ENCODE measurements around the gene STK36. TPM values are rescaled to one million over a fixed set of nuclear protein-coding genes. Genes with fewer than 3 reads are reported as not detected.

Gene STK36
- total and polyA plus RNA-seq, 8 donors, result 8.3 to 54.0 (median 22.1) TPM

GRCh38 chr2:218663901-218664300, 8.0 kb upstream of the STK36 start:
- H3K27ac ChIP-seq, result no peak overlapping the region
- ATAC-seq (no peak), DNase-seq (no peak), FAIRE-seq (no peak)
- 89 to 94% methylated on average over 15 of the region's 15 CpGs for WGBS, 2 donors
- no peak for TF ChIP-seq CTCF (IDR thresholded peaks at IDR 0.05)
- peaks cover 0 to 9% (median 0%) of the 10 kb centered on the region in 3 donors for H3K4me1 ChIP-seq
- H3K9me3 ChIP-seq, result no peaks in the 10 kb centered on the region
- no peaks in the 10 kb centered on the region for H3K27me3 ChIP-seq
- peaks cover 0 to 45% (median 34%) of the 10 kb centered on the region in 3 donors for H3K36me3 ChIP-seq
- intact Hi-C loops (cut with DNase I), result no loop called here
- no peak overlapping the region for H3K4me3 ChIP-seq

DNA sequence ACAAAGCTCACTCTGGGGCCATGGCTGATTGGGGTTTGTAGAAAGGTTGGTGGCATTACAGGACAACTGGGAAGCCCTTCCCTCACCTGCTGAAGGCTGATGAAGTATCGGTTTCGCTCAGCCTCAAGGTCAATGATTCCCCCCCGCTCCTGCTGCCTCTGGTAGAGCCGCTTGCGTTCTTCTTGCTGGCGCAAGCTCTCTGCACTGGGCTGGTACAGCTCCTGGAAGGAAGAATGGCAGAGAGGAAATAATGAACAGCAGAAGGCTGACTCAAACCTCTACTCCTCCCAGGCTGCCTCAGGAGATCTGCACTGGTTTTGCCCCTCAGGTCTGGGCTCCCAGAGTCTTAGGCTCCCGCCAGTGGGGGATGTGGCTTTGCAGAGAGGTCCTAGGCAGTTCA, 7.2 kb upstream of the STK36 start:
- FAIRE-seq, result no peak
- peaks cover 0 to 45% (median 34%) of the 10 kb centered on the region in 3 donors for H3K36me3 ChIP-seq
- WGBS, 2 donors, result 88 to 94% methylated on average over 7 of the region's 7 CpGs

GRCh38 chr2:218671097-218671653, 711 bp upstream of the STK36 start:
- no peaks in the 10 kb centered on the region for H3K27me3 ChIP-seq
- H3K9me3 ChIP-seq, result no peaks in the 10 kb centered on the region
- H3K4me1 ChIP-seq, result peaks cover 0 to 11% (median 0%) of the 10 kb centered on the region in 3 donors
- FAIRE-seq (no peak), ATAC-seq (peak in 1 of 4 donors; percentile 3), DNase-seq (no peak)
- peaks cover 0 to 10% (median under 1%) of the 10 kb centered on the region in 3 donors for H3K36me3 ChIP-seq
- 40 to 42% methylated on average over 12 of the region's 12 CpGs for WGBS, 2 donors
- peak overlapping the region in 1 of 4 donors; percentile 44 for H3K27ac ChIP-seq
- TF ChIP-seq CTCF (IDR thresholded peaks at IDR 0.05), result no peak
- peak overlapping the region; percentile 58 to 80 (median 76) for H3K4me3 ChIP-seq
- intact Hi-C loops (cut with DNase I), result no loop called here

More for the DNA sequence above, 7.2 kb upstream of the STK36 start:
- intact Hi-C loops (cut with DNase I), result no loop called here
- Histone ChIP-seq H3K4me3 (no peak overlapping the region), H3K27me3 (no peaks in the 10 kb centered on the region), H3K9me3 (no peaks in the 10 kb centered on the region), H3K27ac (no peak overlapping the region), H3K4me1 (peaks cover 0 to 9% (median 0%) of the 10 kb centered on the region in 3 donors)
- DNase-seq (no peak), ATAC-seq (no peak)
- no peak for TF ChIP-seq CTCF (IDR thresholded peaks at IDR 0.05)

GRCh38 chr2:218679119-218679518, 7.2 kb downstream of the STK36 start:
- FAIRE-seq (no peak), DNase-seq (no peak), ATAC-seq (peak in 2 of 4 donors; percentile 28 to 55)
- no peak overlapping the region for H3K27ac ChIP-seq
- no peak overlapping the region for H3K4me3 ChIP-seq
- intact Hi-C loops (cut with DNase I), result no loop called here
- 64 to 77% methylated on average over 4 of the region's 4 CpGs for WGBS, 2 donors
- H3K36me3 ChIP-seq, result peaks cover 0 to 11% (median 9%) of the 10 kb centered on the region in 3 donors
- no peaks in the 10 kb centered on the region for H3K9me3 ChIP-seq
- H3K4me1 ChIP-seq, result no peaks in the 10 kb centered on the region
- H3K27me3 ChIP-seq, result no peaks in the 10 kb centered on the region
- no peak for TF ChIP-seq CTCF (IDR thresholded peaks at IDR 0.05)

DNA sequence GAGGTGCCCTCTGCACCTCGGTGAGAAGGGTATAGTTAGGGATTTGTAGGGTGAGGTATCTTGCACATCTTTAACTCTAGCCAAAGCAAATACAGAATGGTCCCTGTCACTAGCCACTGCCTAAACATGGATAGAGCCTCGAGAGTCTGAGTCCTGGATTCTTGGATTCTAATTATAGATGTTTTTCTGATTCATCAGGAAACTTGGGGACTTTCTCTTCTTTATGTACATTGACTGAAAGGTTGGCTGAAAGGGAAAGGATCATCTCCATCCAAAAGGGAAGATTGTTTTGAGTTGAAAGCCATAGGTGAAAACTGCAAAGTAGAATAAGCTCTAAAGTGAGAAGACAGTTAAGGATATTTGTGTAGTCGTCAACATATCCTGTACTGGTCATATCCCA, 8.2 kb downstream of the STK36 start:
- Histone ChIP-seq H3K4me3 (no peak overlapping the region), H3K9me3 (no peaks in the 10 kb centered on the region), H3K36me3 (peaks cover 0 to 11% (median 9%) of the 10 kb centered on the region in 3 donors), H3K27ac (no peak overlapping the region), H3K27me3 (no peaks in the 10 kb centered on the region), H3K4me1 (no peaks in the 10 kb centered on the region)
- 65 to 77% methylated on average over 3 of the region's 3 CpGs for WGBS, 2 donors
- no peak for TF ChIP-seq CTCF (IDR thresholded peaks at IDR 0.05)
- FAIRE-seq (no peak), ATAC-seq (no peak), DNase-seq (no peak)
- intact Hi-C loops (cut with DNase I), result no loop called here

All from pancreas (tissue), 10 donors.